Erythroblast (primary cell): ENCODE results near the gene C19orf81.

Experiments
- DNase-seq, 2 experiments: peaks; one replicate each; lab custom pipeline; 2025; lab: John Stamatoyannopoulos, UW
- GATA1 ChIP-seq: IDR thresholded peaks from 2 replicates; pipeline ENCODE4 v1.6.1; 2011; ENCODE audit warnings: low read depth, mild to moderate bottlenecking, control low read depth, low read length, moderate library complexity
- POLR2A ChIP-seq: IDR thresholded peaks from 2 replicates; pipeline ENCODE4 v1.6.1; 2011; ENCODE audit warnings: mild to moderate bottlenecking, low read length

Gene C19orf81

DNA sequence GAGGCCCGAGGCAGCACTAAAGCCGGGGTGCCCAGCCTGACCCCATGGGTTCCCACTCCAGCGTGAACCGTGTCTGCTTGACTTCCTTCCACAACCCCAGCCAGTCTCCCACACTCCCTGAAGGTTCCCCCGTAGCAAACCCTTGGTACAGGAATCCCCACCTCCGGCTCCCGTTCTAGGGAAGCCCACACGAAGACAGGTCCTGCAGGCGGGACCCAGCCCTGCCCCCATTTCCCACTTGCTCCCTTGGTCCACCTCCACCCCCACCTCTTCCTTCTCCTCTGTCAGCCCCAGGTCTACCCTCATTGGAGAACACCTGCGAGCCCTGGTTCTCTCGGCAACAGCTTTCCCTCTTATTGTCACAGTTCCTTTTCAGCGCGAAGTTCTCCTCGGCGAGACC, 23.9 kb downstream of the C19orf81 start:
- TF ChIP-seq GATA1, result no peak
- TF ChIP-seq POLR2A, result no peak
- no peak for DNase-seq

DNA sequence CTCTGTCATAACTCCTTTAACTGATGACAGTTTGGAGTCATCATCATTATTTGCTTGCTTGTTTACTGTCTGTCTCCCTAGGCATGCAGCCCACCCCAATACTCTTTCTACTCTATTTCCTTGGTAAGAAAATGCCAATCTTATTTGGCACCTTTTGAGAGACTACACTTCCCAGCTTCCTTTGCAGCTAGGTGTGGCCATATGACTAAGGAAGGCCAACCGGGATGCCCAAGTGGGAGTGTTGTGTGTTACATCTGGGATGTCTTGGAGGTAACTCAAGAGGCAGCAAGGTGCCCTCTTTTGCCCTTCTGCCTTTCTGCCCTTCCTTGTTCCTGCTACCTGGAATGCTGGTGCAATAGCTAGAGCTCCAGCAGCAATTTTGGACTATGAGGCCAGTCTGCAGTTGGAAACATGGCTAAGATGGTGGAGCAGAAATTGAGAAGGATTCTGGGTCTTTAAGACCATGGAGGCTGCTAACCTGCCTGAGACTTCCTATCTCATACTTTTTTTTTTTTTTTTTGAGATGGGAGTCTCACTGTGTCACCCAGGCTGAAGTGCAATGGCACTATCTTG, 27.5 kb downstream of the C19orf81 start:
- TF ChIP-seq GATA1, result no peak
- TF ChIP-seq POLR2A, result no peak
- DNase-seq, result no peak

DNA sequence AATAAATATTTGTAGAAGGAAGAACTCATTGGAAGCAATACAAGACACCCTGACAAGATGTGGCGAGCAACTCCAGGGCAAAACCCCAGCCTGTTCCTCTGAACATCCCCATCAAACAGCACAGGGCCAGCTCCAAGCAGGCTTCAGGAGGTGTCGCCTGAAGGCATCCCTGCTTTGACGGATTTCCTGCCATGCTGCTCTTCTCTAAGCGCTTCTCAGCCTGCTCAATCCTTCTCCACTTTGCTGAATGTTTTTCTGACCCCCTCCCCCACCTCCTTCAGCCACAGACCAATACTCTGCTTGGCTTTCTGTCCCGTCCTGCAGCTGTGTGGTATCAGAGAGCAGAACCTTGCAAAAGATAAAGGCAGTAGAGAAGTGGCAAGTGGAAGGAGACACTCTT, 28.4 kb downstream of the C19orf81 start:
- TF ChIP-seq GATA1 (no peak), POLR2A (no peak)
- no peak for DNase-seq

DNA sequence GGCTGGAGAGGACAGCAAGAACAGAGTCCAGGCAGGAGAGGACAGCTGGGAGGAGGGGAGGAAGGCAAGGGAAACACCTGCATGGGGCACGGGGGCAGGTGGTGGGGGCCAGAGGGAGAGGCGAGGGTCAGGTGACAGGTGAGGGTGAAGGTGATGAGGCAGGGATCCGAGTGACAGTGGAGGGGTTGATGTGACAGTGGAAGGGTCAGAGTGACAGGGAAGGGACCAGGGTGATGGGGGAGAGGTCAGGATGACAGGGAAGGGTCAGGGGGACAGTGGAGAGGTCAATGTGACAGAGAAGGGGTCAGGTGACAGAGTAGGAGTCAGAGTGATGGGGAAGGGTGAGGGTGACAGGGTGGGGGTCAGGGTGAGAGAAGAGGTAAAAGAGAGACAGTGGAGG, 29.1 kb downstream of the C19orf81 start:
- DNase-seq, result no peak
- TF ChIP-seq POLR2A, result no peak
- no peak for TF ChIP-seq GATA1

DNA sequence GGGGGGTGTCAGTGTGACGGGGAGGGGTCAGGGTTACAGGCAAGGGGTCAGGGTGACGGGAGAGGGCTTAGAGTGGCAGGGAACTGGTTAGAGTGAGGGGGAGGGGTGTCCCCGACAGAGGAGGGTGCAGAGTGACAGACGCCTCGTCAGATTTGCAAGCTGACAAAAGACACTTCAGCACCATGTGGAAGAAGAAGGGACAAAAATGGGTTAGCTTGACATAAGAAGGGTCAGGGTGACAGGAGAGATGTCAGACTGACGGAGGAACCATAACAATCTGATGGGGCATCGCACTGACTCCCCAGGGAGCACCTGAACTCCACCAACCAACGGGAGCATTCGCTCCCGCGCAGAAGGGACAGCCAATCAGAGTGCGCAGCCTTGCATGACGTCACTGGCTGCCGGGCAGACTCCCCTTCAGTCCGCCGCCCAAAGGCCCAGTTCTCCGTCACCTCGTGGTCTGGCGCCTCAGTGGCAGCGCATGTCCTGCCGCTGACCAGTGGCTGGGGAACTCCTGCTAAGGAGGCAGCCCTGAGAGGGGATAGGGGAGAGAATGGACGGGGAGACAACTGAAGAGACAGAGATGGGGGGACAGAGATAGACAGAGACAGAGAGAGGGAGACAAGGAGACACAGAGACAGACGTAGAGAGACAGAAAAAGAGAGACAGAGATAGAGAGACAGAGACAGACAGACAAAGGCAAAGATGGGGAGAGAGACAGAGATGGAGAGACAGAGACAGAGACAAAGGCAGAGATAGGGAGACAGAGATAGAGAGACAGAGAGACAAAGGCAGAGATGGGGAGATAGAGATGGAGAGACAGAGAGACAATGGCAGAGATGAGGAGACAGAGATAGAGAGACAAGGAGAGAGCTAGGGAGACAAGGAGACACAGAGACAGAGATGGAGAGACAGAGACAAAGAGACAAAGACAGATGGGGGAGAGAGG, 30.2 kb downstream of the C19orf81 start:
- TF ChIP-seq GATA1 (no peak), POLR2A (no peak)
- peak; percentile 80 to 88 for DNase-seq

DNA sequence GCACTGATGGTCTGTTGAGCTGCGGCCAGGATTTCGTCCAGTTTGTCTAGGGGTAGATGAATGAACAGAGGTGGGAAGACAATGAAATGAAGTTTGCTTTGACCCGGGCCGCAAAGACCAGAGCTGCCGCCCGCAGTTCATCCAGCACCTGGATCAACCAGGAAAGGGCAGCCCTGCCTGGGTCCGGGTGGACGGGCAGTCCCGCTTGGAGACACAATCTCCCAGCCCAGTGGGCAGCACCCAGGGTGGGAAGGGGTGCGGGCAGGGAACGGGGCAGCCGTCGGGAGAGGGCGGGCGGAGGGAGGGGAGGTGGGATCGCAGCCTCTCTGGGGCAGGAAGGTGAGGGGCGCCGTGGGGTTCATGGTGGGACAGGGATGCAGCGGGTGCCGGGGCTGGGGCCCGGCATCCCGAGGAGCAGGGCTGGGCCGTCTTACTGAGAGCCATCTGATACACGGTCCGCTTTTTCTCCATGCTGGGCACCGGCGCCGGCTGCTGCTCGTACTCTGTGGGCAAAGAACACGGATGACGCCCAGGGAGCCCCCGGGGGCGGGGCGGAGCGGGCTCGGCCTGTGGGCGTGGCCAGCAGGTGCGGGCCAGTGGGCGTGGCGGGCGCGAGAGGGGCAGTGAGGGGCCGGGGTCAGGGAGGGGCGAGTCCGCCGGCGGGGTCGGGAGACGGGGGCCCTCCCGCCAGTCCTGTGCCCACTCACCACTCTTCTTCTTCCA, 37.2 kb downstream of the C19orf81 start:
- no peak for DNase-seq
- no peak for TF ChIP-seq POLR2A
- TF ChIP-seq GATA1, result no peak

DNA sequence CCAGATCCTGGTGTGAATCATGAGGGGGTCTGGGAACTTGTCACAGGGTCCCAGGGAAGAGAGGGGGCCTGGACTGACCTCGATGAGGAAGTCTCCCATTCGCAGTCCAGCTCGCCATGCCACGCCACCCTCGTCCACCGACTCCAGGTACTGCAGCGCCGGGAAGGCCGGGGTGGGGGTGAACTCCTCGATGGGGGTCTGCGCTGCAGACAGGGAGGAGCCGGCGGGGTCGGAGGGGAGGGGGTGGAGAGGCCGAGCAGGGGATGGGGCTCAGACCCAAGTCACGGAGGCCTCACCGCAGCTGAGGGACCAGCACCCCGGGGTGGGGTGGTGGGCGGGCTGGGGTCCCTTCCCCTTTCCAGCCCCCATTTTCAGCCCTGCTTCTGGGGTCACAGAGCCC, 39.5 kb downstream of the C19orf81 start:
- TF ChIP-seq GATA1, result no peak
- no peak for TF ChIP-seq POLR2A
- DNase-seq, result no peak

DNA sequence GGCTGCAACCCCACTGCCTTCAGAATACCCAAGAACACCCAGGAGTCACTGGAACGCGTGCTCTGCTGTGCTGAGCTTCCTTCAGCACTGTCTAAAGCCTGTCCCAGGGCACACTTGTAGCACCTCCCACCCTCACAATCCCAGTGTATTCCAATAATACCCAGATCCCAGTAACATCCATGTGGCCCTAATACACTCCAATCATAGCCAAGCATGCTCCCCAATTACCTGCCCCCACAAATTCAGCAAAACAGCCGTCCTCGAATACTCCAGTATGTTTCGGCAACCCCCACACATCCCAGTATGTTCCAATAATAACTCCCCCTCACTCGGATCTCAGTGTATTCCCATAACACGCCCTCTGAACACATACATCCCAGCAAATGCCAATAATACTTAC, 41.2 kb downstream of the C19orf81 start:
- TF ChIP-seq POLR2A, result no peak
- no peak for TF ChIP-seq GATA1
- no peak for DNase-seq

DNA sequence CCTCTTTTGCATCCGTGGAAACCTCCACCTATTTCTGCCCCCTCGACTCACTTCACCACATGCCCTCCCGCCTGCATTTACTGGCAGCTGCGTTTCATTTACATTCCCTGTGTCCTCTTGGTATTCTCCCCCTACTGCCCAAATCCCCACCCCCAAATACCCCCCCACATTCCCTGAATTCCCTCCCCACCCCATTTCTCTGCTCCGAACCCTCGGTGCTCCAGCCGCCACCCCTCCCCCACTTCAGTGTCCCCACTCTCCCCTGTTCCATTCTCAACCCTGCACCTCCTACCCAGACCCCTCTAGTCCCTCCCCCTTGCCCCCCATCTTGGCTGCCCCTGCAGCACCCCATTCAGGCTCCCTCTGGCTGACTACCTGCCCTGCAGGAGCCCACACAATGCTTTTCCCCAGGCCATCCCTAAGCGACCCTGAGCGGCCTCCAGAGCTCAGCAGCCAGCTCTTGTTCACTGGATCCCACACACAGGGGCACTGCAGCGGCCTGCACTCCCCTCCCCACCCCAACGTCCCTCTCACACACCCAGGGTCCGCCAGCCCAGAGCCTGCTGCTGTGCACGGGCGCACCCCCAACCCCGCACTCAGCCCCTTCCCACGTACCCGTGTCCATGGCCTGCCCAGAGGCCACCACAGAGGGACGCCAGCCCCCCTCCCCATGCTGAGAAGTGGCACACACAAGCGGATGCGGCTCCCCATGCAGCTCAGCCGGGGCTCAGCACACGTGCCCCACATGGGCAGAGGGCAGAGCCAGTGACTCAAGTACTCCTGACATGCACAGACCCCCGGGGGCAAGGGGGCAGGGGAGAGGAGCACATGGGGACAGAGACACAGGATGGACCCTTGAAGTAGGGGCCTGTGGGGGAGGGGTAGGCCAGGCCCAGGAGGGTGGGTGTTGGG, 44.1 kb downstream of the C19orf81 start:
- no peak for TF ChIP-seq GATA1
- no peak for TF ChIP-seq POLR2A
- no peak for DNase-seq

DNA sequence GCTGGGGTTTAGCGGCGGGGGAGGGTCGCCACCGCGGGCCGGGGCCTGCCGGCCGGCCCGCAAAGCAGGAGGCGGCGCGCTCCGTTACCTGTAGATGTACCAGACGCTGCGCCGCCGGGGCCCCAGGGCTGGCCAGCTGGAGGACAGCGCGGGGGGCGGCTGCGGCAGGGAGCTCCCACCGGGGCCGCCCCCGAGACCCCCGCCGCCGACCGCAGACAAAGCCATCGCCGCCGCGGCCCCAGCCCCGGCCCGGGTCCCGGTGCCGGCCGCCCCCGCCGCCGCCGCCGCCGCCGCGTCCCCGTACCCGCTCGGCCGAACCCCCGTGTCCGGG, 45.5 kb downstream of the C19orf81 start:
- no peak for DNase-seq
- no peak for TF ChIP-seq GATA1
- TF ChIP-seq POLR2A, result no peak

DNA sequence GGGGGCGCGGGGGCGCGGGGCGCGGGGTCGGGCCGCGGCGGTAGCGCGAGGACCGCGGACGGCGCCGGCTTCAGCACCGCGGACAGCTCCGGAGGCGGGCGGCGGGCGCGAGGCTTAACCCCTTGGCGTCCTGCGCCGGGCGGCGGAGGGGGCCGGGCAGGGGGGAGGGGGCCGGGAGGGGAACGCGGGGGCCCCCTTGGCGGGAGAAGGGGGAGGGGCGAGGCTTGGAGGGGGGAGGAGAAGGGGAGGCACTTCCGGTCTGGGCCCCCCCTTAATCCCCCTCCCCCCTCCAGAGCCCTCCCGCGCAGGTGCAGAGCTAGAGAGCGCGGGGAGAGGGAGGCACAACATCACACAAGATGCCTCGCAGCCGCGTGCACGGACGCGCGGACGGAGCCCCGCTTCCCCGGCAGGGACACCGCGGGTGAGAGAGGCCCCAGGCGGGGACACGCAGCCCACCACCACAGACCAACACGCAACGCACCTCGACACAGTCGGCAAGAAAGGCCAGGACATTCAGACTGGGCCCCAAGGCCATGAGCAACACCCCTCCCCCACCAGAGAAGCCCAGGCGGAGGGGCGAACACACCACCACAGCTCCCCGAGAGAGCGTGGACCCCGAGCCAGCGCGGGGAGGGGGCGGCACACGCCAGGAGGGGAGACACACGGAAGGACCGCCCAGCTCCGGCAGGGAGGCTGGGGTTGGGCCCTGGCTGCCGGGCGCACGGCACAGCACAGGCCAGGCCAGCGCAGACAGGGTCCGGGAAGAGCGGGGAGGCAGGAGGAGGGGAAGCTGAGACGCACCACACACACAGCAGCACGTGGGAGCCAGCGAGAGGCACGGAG, 46.2 kb downstream of the C19orf81 start:
- TF ChIP-seq POLR2A, result no peak
- TF ChIP-seq GATA1, result no peak
- peak; percentile 29 to 43 for DNase-seq

DNA sequence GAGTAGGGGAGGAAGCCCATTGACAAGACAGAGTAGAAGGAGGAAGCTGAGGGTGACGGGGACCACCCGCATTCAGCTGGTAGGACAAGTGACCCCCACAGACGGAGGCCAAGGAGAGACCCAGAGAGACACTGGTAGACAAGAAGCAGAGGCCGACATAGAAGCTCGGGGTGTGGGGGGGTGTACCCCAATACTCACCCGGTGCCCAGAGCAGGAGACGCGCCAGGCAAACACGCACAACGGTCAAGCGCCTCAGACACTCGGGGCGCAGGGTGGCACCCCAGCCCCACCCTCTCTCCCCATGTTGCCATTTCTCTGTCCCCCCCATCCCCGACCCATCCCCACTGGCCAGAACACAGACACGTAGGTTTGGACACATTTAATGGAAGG, 46.8 kb downstream of the C19orf81 start:
- no peak for TF ChIP-seq POLR2A
- TF ChIP-seq GATA1, result no peak
- DNase-seq, result no peak
